A549 (cell line): Measurements from ENCODE around the gene CD300A.

Experiments
- CBX8 ChIP-seq: fragments of 200-600 bp; sonication (generic); IDR thresholded peaks from 2 replicates; pipeline ENCODE4 v1.6.1; 2016
- CEBPB ChIP-seq, 2 experiments: fragments of >200 bp in 1 of 2; sonication (Bioruptor Twin) in 1 of 2; formaldehyde crosslinking in 1 of 2; IDR thresholded peaks; 2 replicates each; pipeline ENCODE4 v1.6.1; 2012 to 2016
- CTCF ChIP-seq: fragments of >200 bp; sonication (Bioruptor Twin); formaldehyde crosslinking; IDR thresholded peaks from 3 replicates; pipeline ENCODE4 v1.5.1; 2016
- MAX ChIP-seq: IDR thresholded peaks from 2 replicates; pipeline ENCODE4 v1.6.1; 2012
- MYC ChIP-seq: IDR thresholded peaks from 2 replicates; pipeline ENCODE4 v1.6.1; 2012; ENCODE audit warnings: mild to moderate bottlenecking, inconsistent platforms, low read length, improper control_type of control experiment, borderline replicate concordance
- PHF8 ChIP-seq: fragments of 200-600 bp; sonication (generic); IDR thresholded peaks from 2 replicates; pipeline ENCODE4 v1.6.1; 2016; ENCODE audit warnings: low read depth, mild to moderate bottlenecking, antibody characterized with exemption, moderate library complexity, borderline replicate concordance
- REST ChIP-seq: fragments of 200-600 bp; sonication (generic); IDR thresholded peaks from 2 replicates; pipeline ENCODE4 v1.6.1; 2016; ENCODE audit warnings: antibody characterized with exemption, mild to moderate bottlenecking, moderate library complexity
- SMC3 ChIP-seq: fragments of >200 bp; sonication (Bioruptor Twin); formaldehyde crosslinking; IDR thresholded peaks from 3 replicates; pipeline ENCODE4 v1.6.1; 2018; ENCODE audit warnings: inconsistent platforms

- TF ChIP-seq MAX (no peak), PHF8 (no peak), CTCF (peak; percentile 37), MYC (no peak), CEBPB (IDR thresholded peaks at IDR 0.05) (no peak), REST (no peak), SMC3 (peak; percentile 4; the same call in 2 of the 3 replicates), CBX8 (no peak)
These were observed 8.6 kb upstream of the CD300A start for GRCh38 chr17:74457820-74458166.
